GM18499 (cell line): ENCODE results near the gene IDS.
"Not testable (repeated sequence)": the region's sequence is repeated elsewhere in the genome, so short reads cannot be mapped to it uniquely, and the experiment has no call there.

ENCODE experiments used
- ATAC-seq: cut with Tn5 transposase; IDR thresholded peaks from one replicate; pipeline ENCODE4 v1.9.1; 2021; ENCODE audit warnings: moderate number of reproducible peaks; ENCODE audit not compliant: insufficient read depth, unreplicated experiment

IDS gene

DNA sequence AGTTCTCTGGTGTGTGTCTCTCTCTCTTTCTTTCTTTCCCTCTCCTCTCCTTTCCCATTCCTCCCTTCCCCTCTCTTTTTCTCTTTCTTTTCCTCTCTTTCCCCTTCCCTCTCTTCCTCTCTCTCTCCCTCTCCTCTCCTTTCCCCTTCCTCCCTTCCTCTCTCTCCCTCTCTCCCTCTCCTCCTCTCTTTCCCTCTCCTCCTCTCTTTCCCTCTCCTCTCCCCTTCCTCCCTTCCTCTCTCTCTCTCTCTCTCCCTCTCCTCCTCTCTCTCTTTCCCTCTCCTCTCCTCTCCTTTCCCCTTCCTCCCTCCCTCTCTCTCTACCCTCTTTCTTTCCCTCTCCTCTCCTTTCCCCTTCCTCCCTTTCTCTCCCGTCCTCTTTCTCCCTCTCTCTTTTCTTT, 23.3 kb upstream of the IDS start:
- no peak for ATAC-seq

DNA sequence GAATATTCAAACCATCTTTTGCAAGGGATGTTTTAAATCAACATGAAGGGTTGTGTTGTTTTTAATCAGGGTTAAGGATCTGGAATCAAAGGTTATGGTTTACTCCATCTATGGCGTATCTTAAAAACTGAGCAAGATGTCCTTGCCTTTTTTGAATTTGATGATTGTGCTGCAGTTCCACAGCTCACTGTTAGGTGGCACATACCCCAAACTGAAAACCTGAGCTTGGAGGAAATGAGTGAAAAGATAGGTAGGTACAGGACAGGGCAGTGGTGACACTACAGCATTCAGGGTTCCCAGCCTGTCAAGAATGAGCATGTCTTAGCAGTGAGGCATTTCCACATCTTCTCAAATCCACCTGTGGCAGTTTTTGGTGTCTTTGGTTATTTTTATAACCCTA, 22.6 kb upstream of the IDS start:
- ATAC-seq, result no peak

DNA sequence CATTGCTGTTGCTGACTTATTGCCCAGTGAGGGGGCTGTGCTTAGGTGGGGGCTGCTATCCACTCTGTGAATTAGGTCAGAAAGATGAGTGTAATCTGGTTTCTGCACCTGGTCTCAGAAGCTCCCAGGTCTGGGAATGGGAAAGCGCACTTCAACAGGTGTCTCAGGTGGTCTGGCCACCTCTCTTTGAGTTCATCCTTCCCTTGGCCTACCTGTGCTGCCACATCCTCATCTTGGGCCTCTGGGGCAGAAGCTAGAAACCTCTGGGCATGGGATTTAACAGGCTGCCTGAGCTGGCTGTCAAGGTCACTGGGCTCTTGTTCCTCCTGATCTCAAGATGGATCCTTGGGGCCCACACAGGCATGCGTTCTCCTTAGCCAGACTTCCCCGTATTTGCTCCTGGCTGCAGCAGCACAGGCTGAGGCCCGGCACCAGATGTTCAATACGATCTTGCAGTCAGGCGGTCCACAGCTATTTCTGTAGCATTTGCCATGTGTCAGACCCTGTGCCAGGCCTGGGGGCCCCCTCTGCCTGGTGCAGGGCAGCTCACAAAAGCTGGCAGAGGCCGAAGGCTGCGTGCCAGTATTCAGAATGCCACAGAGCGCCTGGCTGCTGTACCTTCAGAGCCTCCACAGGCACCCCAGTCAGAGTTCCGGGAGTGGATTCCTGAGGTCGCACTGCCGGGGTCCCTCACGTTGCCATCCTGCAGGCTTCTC, 21.4 kb upstream of the IDS start:
- not testable (repeated sequence) for ATAC-seq

DNA sequence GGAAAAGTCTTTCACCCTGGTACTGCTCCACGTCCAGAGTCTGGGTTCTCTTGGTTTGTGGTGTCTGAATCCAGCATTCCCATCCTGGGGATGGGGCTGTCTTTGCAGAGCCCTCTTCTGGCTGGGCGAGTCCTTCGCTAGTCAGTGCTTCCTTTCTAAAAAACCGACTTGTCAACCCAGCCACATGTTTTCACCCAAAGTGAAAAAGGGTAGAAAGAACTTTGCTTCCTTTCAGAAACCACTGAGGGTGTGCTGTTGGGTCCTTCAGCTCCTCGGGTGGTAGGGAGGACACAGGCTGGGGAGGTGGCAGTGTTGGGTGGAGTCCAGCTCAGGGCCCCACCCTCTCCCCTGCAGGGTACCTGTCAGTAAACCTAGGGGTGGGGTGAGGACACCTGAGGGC, 20.8 kb upstream of the IDS start:
- ATAC-seq, result peak; percentile 27

DNA sequence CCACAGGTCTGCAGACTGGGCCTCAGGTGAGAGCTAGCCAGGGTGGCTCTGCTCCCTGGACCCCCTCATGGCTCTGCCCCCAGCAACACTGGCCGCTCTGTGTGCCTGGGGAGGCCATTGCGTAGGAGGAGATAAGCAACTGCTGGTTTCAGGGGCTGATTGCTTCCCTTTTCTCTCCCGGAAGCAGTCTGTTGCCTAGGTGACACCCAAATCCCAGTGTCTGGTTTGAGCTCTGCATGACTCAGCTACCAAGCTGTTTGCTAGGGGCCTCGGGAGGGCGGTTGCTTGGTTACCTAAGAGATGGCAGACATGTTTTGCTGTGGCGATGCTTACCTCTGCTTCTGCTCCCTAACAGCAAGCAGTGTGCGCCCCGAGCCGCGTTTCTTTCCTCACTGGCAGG, 20.3 kb upstream of the IDS start:
- ATAC-seq, result peak; percentile 90

DNA sequence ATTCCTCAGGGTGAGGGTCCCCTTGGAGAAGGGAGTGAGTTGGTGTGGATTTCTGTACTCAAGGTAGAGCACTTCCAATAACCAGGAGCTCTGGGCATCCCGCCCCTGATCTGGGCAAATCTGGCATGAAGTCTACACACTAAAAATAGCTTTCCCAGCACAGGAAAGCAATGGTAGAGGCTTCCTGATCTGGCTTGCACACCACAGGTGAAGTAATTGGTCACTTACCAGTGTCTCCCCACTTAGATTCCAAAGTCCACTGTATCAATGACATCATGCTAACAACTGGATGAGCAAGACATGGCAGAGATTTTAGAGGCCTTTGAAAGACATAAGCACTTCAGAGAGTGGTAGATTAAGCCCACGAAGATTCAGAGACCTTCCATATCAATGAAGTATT, 17.8 kb upstream of the IDS start:
- ATAC-seq, result no peak

DNA sequence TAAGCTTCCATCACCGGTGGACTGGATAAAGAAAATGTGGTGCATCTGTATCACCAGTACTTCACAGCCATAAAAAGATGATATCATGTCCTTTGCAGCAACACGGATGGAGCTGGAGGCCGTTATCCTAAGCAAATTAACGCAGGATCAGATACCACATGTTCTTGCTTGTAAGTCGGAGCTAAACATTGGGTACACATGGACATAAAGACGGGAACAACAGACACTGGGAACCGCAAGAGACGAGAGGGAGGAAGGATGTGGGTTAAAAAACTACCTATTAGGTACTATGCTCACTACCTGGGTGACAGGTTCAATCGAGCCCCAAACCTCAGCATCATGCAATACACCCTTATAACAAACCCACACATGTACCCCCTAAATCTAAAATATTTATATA, 16.3 kb upstream of the IDS start:
- no peak for ATAC-seq

DNA sequence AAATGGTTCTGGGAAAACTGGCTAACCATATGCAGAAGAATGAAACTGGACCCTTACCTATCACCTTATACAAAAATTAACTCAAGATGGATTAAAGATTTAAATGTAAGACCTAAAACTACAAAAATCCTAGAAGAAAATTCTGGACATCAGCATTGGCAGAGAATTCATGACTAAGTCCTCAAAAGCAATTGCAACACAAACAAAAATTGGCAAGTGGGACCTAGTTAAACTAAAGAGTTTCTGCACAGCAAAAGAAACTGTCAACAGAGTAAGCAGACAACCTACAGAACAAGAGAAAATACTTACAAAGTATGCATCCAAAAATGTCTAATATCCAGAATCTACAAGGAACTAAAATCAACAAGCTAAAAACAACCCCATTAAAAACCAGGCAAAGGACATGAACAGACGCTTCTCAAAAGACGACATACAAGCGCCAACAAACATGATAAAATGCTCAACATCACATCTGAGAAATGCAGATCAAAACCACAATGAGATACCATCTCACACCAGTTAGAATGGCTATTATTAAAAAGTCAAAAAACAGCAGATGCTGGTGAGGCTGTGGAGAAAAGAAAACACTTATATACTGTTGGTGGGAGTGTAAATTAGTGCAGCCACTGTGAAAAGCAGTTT, 15.7 kb upstream of the IDS start:
- not testable (repeated sequence) for ATAC-seq

DNA sequence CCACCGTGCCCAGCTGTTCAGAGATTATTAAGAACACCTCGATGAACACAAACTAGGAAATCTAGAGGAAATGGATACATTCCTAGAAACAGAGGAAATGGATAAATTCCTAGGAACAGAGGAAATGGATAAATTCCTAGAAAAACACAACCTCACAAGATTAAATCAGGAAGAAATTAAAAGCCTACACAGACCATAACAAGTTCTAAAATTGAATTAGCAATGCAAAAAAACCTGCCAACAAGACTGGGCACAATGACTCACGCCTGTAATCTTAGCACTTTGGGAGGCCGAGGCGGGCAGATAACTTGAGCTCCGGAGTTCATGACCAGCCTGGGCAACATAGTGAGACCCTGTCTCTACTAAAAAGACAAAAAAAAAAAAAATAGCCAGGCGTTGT, 13.1 kb upstream of the IDS start:
- ATAC-seq, result no peak

DNA sequence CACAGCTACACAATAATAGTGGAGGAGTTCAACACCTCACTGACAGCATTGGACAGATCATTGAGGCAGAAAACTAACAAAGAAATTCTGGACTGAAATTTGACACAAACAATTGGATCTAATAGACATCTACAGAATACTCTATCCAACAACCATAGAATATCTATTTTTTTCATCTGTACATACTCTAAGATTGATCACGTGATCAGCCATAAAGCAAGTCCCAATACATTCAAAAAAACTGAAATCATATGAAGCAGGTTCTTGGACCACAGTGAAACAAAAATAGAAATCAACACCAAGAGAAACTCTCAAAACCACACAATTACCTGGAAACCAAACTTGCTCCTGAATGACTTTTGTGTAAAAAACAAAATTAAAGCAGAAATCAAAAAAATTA, 12.2 kb upstream of the IDS start:
- ATAC-seq, result no peak

DNA sequence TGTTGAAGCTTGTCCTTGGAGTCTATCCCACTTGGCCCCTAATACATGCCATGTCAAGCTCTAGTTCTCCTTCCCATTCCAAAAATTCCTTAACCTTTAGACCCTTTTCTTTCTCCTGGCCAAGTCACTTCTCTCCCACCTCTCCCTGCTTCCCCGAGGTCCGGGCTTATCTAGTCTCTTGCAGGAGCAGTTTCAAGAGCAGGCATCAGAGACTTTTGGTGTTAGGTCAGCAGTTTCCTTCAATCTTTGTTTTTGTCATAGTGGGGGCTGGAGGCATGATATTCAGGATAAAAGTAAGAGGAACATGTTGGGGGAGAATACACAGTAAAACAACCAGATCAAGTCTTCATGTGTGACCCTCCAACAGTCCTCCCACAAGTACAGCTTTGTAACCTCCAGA, 11.5 kb upstream of the IDS start:
- ATAC-seq, result no peak

DNA sequence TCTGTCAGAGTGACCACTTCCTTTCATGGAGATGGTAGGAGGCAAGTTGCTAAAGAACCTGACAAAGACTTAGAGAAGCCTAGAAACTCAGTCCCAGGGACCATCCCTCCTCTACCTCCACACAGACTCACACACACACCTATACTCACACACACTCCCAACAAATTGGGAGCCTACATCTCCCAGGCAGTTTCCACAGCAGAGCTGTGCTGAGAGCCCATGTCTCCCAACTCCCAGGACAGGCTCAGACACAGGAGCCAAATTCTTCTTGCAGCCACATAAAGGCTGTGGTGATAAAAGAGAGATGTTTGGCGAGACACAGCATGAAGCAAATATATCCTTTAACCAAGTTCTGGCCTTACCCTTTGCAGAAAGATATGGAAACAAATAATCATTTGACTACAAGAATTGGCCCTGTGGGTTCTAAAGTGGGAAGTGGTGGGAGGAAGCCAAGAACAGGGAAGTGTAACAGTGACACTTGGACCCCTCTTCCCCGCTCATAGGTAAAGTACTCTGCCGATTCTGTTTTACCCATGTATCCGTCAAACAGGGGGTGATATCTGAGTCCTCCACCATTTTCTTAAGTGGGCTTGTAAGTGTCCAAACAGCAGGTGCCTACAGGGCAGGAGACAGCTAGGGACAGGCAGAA, 11.0 kb upstream of the IDS start:
- no peak for ATAC-seq

DNA sequence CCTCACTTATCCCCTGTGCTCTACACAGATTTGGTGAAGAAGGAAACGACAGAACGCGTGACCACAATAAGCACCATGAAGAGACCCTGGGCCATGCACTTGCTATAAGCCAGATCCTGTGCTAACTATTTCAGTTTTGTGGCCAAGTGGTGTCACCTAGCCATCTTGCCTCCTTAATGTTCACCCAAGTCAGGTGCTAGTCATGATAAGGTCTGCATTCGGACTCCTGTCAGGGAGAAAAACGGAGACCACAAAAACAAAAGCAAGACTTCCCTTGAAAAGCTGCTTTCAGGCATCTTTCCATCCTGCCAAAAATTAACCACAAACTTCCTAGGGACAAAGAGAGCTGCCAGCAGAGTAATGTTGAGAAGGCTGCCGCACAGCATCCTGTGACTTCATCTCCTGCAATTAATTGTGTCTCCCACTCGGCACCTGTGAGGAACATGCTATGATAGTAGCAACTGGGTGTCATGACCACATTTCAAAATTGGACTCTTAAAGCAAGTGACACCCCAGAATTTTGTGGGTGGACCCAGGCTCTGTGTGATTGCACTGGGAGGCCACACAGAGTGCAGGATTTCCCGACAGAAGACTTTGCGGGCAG, 8.8 kb upstream of the IDS start:
- ATAC-seq, result no peak

DNA sequence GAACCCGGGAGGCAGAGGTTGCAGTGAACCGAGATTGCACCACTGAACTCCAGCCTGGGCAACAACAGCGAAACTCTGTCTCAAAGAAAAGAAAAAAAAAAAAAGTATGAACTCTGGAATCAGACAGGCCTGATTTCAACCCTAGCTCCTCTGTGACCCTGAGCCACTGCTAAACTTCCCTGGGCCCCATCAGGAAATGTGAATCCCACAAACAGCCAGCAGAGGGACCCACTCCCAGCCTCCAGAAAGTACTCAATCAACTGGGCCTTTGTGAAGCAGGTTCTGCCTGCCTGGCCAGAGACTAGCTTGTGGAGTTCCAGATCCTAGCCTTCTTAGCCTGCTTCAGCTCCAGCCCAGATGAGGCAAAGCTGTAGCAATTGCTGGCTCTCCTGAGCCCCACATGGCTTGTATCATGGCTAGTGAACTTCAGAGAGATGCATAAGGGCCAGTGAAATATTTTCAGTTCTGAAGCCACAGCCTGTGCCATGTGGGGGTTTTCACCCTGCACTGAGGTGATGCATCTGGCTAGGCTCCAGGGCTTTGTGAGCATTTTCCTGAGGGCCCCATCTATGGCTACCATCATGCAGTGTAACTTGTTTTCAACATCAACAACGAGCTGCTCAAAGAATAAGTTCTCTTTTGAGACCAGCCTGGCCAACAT, 7.2 kb upstream of the IDS start:
- peak; percentile 67 for ATAC-seq

DNA sequence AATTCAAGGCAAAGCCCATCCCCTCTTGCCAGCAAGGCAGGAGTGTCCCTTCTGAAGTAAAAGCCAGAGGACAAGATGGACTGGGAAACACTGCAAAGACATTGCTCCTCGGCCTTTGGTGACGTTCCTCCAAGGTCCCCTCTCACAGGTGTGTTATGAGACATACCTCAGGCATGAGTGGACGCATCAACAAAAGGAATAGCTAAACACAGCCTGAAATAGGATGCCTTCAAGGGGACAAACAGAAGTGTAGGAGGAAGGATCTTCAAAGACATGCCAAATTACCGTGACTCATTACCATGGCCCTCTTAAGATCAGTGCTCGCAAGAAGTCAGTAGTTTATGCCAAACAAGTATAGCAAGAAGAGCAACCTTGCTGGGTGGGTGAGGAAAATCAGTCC, 6.0 kb upstream of the IDS start:
- no peak for ATAC-seq

DNA sequence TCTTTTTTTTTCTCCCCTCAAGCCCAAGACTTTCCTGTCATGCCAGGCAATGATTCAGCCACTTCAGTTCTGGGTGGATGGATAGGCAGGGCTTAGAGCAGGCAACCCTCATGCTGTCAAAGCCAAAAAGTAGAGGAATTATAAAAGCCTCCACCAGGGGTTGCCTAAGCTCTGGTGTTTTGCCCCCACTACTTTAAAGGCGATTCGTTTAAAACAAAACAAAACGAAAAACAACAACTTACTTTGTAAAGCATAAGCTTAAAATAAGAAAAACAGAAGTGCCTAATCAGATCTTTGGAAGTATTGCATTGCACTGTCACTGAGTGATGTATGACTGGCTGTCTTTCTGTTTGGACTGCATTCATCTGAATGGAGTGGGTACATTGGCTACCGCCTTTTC, 5.3 kb upstream of the IDS start:
- ATAC-seq, result no peak

DNA sequence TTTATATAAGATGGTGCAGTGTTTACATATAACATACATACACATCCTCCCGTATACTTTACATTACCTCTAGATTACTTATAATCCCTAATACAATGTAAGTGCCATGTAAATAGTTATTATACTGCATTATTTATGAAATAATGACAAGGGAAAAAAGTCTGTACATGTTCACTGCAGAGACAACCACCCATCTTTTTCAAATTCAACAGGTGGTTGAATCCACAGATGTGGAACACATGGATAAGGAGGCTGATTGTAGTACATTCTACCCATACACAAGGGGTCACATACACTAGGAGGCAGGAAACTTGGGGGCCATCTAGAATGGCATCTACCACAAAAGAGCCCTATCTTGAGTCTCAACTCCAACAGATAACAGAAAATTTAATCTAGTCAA, 3.4 kb upstream of the IDS start:
- no peak for ATAC-seq

DNA sequence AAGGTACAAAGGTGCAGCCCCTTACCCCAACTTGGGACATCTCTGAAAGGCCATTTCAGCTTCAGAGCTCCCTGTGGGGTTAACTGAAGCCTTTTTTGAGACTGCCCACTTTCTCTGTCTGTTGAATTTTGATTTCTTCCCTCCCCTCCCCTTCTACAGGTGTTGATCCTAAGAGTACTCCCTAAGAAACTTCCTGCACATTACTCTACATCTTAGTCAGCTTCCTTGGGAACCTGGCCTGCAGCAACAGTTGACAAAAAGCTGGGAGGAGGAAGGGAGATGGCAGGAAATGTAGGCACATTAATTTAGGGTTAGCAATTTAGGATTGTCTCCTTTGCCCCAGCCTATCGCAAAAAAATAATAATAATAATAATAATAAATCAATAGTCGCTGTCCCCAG, 1.2 kb upstream of the IDS start:
- no peak for ATAC-seq

DNA sequence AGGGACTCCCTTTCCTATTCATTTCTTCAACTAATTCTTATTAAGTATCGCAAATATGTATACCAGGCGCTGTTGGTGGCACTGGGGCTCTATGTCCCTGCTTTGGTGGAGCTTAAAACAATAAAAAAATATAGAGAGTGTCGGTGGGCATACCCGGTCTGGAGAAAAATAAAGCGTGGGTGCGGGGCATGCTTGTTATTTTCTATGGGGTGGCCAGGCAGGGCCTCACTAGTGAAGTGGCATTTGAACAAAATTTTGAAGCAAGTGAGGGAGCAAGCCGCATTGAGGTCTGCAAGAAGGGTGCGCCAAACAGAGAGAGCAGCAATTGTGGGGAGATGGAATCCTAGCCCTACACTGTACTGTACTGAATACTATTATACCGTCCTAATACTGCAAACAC, 565 bp upstream of the IDS start:
- no peak for ATAC-seq

DNA sequence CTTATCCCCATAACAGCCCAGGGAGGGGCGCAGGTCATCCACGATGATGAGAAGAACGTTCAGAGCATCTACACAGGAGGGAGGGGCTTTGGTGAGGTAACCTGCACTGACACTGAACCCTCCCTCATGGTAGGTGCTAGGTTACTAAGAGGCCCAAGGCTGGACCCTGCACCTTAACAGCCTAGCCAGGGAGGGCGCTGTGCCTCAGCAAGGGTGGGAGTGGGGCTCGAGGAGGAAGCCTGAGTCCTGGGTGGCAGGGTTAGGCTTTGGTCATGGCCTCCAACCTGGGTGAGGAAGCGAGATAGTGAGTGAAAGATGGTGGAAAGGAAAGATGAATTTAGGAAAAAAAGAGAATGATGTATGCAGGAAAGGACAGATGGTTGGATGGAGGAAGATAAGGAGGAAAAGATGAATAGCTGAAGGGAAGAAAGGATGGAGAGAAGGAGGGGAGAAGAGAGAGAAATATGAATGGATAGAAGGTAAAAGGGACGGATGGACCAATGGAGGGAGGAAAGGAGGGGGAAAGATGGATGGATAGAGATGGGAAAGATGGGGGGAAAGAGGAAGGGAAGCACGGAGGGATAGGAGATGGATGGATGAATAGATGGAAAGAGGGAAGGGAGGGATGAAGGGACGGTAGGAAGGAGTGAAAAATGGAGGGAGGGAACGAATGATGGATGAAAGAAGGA, 736 bp downstream of the IDS start:
- ATAC-seq, result peak; percentile 37
